Activated CD4-positive, alpha-beta T cell treated with anti-CD3 and anti-CD28 coated beads, Interleukin-2, Interleukin-6, amounts not matched to agents 100 ng/mL and 50 ng/mL, durations not matched to agents 16 hours and 8 hours (primary cell): ENCODE results near the gene ARHGAP19.
"Not testable (repeated sequence)": the region's sequence is repeated elsewhere in the genome, so short reads cannot be mapped to it uniquely, and the experiment has no call there.

Source experiments
- DNase-seq: peaks from one replicate; pipeline ENCODE4 v3.0.0-alpha.2; 2020

The ARHGAP19 gene

DNA sequence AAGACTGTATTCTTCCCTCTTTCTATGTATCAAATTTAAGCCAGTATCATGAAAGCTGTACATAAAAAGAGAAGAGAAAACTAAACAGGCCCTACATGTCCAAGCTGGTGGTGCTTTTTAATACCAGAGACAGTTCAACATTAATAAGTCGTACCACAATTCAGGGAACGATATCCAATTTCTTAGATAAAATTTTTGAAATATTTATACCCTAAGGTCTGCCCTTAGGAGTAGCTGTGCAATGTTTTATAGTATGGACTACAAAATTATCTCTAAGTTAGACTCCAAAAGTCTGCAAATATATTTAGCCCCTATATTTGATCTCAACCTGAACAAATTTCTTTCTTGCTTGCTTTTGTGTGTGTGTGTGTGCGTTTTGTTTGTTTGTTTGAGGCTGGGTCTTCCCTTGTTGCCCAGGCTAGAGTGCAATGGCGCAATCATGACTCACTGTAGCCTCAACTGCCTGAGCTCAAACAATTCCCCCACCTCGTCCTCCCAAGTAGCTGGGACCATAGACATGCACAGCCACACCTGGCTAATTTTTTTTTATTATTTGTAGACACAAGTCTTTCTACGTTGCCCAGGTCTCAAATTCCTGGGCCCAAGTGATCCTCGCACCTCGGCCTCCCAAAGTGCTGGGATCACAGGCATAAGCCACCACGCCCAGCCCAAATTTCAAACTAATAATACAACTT, 13.2 kb downstream of the ARHGAP19 start:
- DNase-seq: no peak

GRCh38 chr10:97278491-97278989, 13.9 kb downstream of the ARHGAP19 start:
- DNase-seq: peak; percentile 49

- DNase-seq: no peak
Observed at GRCh38 chr10:97277551-97277950, 14.9 kb downstream of the ARHGAP19 start.

DNA sequence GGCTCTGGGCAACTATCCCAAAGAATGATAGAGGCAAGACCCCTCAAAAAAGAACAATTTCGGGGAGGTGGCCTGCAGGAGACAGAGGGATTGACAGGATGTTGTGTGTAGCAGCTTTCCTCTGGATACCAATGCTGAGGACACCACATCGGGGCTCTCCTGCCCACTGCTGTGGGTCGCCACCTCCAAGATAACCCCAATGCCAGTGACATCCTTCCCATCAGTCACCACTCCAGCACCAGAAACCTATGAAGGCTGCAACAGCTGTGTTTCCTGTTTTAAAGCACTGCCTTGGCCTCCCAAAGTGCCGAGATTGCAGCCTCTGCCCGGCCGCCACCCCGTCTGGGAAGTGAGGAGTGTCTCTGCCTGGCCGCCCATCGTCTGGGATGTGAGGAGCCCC, 17.6 kb downstream of the ARHGAP19 start:
- DNase-seq: no peak

DNA sequence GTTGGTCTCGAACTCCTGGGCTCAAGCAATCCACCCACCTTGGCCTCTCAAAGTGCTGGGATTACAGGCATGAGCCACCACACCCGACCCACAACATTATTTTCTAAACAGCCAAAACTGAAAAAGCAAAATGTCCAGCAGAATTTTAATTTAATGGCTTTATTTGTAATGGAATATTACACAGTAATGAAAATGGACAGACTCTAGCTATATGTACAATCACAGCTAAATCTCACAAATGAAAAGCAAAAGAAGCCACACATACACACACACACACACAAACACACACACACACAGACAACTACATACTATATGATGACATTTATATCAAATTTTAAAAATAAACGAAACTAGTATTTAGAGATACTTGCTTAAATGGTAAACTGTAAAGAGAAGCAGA, 18.7 kb downstream of the ARHGAP19 start:
- no peak for DNase-seq

DNA sequence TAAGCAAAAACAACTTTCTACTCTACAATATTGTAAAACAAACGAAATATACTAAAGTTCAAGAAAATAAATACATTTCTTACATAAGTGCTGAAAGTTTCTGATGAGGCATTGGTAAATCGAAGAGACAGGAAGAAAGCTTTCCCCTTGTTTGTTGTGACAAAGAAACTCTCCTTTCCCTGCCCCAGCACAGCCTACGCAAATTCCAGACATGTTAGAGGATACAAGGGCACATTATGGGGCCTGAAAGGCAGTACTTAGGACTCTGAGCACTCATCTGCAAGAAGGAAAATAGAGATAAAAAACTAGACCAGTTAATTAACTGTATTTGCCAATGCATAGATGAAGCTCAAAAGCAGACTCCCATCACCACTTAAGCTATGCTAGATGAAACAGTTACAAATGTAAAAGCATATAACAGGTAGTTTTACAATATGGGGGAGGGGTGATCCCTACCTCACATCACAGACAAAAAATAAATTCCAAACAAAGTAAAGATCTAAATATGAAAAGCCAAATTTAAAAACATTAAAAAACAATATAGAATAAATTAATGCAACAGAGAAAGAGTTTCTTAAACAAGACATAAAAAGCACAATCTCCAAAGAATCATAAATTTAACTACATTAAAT, 21.8 kb downstream of the ARHGAP19 start:
- DNase-seq: no peak

GRCh38 chr10:97267671-97268070, 24.8 kb downstream of the ARHGAP19 start:
- DNase-seq: no peak

DNA sequence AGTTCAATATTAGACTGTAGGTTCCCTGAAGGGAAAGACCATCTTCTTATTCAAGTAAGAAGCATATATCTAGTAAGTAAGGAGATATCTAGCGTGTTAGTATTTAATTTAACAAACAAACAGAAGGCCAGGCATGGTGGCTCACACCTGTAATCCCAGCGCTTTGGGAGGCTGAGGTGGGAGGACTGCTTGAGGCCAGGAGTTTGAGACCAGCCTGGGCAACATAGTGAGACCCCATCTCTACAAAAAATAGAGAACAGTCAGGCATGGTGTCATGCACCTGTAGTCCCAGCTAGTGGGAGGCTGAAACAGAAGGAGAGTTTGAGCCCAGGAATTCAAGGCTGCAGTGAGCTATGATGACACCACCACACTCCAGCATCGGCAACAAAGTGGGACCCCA, 27.3 kb downstream of the ARHGAP19 start:
- not testable (repeated sequence) for DNase-seq

- DNase-seq: no peak
Observed at GRCh38 chr10:97263971-97264370, 28.5 kb downstream of the ARHGAP19 start.

DNA sequence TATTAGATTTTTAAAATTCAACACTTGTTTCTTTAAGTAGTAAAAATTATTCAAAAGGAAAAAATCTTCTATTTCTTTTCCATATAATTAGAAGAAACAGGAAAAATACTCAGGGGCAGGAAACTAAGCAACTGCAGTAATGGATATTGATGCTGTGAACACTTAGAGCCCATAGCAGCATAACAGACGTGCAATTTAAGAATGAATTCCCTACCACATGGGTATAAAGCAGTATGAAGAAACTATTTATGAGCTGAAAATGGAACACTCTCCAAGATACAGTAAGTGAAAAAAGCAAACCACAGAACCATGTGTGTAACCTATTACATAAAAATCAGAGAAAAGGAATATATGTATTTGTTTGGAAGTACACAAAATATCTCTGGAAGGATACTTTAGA, 30.8 kb downstream of the ARHGAP19 start:
- no peak for DNase-seq

- no peak for DNase-seq
Observed at GRCh38 chr10:97261183-97261582, 31.3 kb downstream of the ARHGAP19 start.

DNA sequence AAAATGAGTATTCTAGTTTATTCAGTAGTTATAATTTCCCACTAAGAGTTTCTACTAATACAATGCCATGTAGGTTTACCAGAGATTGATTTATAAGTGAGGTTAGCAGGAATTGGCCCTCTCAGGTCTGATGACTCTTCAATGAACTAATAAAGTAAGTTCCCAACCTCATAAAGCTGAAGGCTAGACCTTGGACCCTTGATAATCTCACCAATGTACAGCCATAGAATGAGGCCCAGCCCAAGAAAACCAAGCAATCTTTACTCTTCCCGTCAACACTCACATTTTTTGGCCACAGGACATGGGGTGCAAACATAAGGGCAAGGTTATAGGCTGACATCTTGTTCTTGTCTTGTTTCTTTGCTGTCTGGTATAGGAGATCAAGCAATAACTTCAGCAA, 33.3 kb downstream of the ARHGAP19 start:
- no peak for DNase-seq

- DNase-seq: no peak
Observed at GRCh38 chr10:97256356-97256755, 36.1 kb downstream of the ARHGAP19 start.

DNA sequence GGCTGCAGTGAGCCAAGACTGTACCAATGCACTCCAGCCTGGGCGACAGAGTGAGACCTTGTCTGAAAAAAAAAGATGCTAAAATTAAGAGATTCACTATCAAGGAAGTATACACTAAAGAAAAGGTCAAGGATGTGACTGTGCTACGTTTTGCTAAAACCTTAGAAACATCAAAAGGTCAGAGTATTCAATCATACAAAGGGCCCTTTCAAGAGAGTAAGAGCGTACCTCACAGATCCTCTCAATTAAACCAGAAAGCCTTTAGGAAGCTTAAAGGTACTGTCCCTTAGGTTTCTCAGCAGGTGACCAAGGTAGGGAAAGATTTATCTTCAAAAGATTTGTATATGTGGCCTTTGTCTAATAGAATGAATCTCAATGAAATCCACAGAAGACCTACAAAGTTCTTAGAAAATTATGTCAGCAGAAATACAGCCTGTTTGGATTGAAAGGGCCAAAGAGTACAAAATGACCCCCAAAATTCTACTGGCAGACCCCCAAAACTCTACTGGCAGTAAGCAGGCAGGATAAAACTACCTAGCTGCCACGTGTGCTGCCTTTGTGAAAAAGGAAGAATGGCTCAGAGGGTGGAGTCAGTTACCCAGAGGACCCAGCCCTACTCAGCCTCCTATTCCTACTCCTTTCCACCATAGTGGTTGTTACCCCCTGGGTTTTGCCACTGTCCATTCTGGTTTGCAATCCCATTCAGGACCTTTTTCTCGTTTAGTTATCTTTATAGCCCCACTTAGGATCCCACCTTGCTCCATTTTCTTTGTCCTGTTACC, 36.7 kb downstream of the ARHGAP19 start:
- DNase-seq: no peak

DNA sequence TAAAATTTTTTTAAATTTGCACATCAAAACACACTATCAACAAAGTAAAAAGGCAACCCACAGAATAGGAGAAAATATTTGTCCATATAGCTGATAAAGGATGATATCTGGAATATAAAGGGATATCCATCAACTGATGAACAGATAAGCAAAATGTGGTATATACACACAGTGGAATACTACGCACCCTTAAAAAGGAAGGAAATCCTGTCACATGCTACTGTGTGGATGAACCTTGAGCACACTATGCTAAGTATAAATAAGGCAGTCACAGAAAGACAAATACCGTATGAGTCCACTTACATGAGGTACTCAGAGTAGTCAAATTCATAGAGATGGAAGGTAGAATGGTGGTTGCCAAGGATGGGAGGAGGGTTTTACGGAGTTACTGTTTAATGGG, 37.7 kb downstream of the ARHGAP19 start:
- no peak for DNase-seq

DNA sequence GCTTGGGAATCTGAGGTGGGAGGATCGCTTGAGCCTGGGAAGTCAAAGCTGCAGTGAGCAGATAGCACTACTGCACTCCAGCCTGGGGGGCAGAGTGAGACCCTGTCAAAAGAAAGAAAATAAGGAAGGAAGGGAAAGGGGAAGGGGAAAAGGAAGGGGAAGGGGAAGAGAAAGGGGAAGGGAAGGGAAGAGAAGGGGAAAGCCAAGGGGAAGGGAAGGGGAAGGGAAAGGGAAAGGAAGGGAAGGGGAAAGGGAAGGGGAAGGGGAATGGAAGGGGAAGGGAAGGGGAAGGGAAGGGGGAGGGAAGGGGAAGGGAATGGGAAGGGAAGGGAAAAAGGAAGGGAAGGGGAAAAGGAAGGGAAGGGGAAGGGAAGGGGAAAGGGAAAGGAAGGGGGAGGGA, 41.5 kb downstream of the ARHGAP19 start:
- DNase-seq: no peak

GRCh38 chr10:97243836-97244235, 48.6 kb downstream of the ARHGAP19 start:
- no peak for DNase-seq

DNA sequence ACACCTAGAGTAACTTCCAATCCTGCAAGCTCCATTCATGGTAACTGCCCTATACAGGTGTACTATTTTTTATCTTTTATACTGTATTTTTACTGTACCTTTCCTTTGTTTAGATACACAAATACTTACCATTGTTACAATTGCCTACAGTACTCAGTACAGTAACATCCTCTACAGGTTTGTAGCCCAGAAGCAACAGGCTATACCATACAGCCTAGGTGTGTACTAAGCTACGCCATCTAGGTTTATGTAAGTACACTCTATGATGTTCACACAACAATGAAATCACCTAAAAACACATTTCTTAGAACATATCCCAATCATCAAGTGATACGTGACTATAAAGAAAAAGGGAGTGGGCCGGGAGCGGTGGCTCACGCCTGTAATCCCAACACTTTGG, 53.6 kb downstream of the ARHGAP19 start:
- no peak for DNase-seq

GRCh38 chr10:97235353-97235752, 57.1 kb downstream of the ARHGAP19 start:
- no peak for DNase-seq

DNA sequence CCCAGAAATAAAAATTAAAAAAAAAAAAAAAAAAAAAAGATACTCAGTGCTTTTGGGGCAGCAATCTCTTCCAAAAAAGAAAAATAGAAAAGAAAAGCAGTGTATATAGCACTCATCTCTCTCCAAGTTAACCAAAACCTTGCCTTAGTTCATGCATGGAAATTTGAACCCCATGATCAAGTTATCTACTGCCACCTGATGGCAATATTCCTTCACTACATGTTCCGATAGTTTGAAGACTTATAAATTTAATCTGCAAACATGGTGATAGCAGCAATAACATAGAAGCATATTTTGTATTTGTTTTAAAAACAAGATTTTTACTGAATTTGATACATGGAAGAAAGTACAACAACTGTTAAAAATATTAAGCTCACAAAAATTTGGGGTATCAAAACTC, 58.0 kb downstream of the ARHGAP19 start:
- peak; percentile 52 for DNase-seq

DNA sequence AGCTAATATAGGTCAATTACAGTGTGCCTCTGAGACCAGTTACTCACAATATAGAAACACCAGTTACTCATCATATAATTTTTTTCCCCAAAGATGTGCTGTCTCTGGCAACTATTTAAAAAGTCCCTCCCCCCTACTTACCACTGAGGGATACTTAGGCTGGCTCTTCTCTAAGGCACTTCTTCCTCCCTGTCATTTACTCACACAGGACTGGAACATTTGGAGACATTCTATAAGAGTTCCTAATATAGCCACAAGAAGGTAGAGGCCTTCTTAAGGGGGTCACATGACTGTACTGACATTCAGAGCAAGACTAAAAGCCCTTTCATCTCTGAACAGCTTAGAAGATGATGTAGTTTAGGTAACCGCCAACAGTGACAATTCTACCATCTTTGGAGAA, 62.3 kb downstream of the ARHGAP19 start:
- peak; percentile 56 for DNase-seq

DNA sequence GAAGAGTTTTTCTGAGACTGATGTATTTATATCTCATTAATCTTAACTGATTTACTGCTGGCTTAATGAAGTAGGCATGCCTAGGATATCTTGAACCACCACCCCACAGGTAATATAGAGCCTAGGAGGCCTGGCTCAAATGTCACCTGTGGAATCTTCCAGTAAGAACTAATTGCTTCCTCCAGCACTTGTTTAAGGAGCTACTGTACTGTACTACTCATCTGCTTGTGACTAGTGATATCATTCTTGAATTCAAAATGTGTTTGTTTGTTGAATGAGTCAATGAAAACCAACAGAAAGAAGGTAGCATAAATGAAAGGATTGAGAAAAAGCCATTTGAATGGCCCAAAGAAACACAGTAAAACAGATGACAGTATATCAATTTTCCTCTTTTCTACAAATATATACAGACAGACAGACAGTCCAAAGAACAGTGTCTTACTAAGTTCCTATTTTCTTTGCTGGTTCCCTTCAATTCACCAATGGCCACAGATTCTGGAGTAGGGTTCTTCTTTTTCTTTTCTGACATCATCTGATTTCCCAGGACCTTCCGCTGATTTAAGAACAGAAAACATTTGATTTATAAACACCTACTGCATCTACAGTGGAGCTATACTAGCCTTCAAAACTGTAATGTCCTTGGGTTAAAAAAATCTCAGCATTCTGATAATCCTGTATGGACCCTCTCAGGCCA, 63.0 kb downstream of the ARHGAP19 start:
- peak; percentile 20 for DNase-seq

DNA sequence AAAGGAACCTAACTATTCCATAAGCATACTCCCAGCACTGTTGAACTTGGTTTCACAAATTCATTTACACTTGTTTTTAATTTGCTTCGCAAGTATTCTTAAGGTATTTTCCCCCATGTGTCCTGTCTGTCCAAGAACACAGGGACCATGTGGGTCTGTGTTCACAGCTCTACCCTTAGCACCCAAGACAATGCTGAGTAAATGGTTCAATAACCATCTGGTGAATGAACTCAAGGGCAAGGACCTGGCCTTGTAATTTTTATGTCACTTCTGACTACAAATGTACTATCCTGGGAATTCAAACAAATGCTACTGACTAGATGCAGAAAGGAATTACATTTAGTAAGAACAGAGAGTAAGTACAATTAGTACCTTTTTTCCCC, 63.7 kb downstream of the ARHGAP19 start:
- no peak for DNase-seq
